Stimulated activated CD8-positive, alpha-beta memory T cell treated with anti-CD3 and anti-CD28 coated beads, Interleukin-4, amount 100 ng/mL, for 1 hour (primary cell): ENCODE measurements around the gene MRPL40.

ENCODE experiments used
- DNase-seq, 2 donors: peaks; one replicate each; pipeline ENCODE4 v3.0.0-alpha.2; 2020; ENCODE audit warnings: low read depth in 2 of 2, low spot score in 1 of 2

Gene MRPL40

DNA sequence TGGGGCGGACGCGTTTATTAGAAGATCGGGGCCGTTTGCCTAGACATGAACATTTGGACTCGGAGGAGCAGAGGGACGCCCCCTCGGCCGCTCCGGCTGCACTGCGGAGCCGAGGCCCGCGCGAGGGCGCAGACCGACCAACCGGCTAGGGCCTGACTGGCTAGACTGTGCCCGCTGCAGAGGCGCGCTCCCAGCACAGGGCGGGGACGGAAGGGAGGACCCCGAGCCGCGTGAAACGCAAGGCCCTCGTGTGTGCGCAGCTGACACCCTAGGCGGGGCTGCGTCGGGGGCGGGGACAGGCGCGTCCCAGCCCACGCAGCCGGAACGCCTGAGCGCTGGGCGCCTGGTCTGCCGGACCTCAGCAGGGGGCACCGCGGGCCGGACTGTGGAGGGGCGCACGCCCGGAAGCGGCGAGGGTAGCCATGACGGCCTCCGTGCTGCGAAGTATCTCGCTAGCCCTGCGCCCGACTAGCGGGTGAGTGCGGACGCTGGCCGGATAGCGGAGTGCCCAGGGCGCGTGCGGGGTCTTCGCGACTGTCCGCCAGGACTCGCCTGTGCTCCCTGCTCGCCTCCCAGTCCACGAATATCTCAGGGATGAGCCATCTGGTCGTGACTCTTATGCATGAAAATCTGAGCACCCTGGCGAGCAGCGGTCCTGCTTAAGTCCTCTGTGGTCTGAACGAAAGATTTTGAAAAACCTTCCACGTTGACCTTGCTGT, at the start of gene MRPL40:
Gene MRPL40 (plus strand): TSS at position 413 of the 719 bp plus-strand sequence. CDS start 10 bp downstream, at position 423.
- peak; percentile 66 to 75 for DNase-seq

DNA sequence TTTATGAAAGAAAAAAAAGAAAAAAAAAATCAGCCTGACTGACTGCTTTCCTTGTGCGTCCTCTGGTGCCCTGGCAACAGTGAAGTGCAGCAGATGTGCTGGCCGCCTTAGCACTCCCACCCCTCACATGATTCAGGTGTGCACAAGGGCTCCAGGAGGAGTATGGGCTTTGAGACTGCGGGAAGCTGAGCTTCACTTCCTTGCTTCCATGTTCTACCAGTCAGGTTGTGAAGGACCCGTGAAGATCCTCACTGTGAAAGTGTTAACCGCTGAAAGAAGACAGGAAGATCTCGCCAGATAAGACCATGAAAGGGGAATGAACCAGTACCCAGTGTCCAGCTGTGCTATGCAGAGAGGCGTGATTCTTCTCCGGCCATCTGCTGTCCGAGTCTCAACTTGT, 49.1 kb upstream of the MRPL40 start:
- DNase-seq, result no peak

DNA sequence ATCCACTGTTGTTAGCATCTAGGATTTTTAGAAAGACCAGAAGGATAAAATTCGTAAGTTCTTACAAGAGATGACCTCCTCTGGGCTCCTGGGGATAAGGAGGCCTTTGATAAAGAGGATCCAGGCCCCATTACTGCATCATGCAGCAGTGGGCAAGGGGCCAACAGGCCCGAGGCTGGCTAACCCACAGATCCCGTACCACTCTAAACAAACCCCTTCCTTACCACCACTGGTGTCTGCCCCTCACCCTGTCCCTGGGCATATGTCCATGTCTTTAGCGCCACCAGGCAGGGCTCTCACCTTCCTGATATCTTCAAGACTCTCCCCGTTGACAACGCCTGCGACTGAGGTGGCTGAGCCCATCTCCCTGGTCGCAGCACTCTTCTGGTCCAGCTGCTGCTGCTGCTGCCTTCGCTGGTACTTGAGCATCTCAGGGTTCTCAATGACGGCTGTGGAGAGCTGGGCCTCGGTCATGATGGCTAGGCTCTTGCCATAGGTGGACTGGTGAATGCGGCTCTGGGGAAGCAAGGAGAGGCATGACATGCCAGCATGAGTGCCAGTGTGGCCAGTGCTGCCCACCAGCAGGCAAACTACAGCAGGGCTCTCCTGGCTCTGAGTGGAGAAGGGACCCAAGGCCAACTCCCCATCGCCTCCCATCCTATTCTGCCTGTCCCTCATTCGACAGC, 47.0 kb upstream of the MRPL40 start:
- no peak for DNase-seq

DNA sequence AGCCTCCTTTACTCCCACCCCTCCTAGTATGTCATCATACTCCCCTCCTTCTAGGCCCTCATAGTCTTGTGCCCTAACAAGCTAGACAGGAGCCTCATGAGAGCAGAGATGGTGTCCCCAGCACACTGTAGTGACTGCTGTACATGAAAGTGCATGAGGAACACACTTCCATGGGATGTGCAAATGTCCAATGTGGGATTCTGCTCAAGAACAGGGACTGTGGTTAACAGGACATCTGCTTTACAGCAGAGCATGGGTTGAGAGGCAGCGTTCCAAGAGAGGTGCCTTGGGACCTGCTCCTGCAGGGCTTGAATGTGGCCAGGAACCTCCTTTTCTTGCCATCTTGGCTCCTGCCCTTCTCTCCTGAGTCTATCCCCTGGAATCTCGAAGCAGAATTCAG, 46.1 kb upstream of the MRPL40 start:
- DNase-seq, result no peak

DNA sequence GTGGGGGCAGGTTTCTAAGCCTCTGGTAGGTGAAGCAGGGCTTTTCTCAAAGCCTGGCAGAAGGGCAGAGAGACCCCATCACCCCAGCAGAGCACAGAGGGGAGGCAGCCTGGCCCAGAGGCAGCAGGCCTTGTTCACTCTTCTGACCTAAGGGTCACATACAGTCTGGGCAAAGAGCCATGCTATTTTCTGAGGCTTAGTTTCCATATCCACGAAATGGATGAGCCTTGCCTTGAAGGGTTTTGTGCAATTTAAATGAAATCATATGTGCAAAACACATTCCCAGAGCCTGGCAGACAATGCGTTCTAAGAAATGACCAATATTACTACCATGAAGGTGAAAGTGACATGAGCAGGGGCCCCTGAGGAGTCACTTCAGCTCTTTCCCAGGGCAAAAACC, 45.3 kb upstream of the MRPL40 start:
- no peak for DNase-seq

DNA sequence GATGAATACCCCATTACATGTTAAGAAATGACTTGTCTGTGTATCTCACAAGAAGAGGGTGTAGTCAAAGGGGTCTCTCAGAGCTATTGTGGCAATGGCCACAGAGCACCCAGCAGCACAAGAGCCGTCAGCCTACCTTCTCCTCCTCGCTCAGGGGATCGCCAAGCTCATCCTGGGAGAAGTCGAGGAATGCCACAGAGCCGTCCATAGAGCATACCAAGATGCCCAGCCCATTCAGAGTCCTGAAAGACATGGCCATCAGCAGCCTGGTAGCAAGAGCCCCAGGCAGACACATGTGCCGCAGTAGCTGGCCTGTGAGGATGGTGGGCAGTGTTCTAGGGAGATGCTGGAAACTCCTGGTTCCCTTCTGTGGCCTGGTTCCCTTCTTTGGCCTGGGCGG, 44.8 kb upstream of the MRPL40 start:
- no peak for DNase-seq

DNA sequence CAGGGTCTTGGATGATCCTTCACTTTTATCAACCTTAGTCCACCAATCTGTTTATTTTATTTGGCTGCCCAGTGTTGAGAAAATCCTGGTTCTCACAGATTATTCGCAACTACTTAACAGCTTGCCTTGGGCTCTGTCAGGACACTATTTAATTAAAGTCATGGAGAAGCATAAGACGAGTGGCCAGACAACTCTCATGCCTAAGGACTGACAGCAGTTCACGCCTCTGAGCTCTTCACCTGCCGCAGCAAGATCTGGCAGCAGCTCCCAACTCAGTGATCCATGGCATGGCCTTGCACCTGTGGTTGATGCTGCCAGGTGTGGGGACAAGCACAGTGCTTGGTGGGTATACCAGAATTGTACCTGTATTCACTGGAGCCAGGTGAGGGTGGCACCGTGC, 38.6 kb upstream of the MRPL40 start:
- no peak for DNase-seq

DNA sequence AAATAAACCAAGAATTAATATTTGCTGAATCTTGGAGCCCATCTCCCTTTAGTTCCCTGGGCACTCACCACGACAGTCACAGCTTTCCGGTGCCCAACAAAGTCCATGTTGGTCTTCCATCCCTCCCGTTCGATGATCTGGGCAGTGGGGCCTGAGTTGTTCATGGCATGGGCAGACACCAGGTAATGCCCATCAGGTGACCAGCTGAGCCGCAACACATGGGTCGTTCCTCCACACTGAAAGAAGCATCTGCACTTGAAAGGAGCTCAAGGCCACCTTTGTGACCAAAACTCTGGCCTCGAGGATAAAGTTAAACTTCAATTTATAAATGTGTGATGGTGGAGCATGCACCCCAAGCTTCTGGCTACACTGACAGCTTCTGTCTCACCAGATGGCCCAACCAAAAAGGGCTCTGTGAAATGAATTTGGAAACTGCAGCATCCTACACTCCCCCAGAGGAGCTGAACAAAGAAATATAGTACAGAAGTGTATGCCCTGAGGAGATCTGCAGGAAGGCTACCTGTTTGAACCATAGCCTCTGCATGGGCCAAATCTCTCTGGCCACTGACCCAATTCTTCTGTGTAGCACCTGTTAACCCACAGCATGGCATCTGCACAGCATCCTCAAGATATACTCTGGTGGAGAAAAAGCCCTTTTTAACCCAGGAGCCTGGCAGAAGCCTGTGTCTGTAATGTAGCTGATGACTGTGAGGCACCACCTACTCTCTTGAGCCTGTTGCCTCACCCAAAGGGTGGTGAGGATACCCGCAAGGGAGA, 37.9 kb upstream of the MRPL40 start:
- no peak for DNase-seq

DNA sequence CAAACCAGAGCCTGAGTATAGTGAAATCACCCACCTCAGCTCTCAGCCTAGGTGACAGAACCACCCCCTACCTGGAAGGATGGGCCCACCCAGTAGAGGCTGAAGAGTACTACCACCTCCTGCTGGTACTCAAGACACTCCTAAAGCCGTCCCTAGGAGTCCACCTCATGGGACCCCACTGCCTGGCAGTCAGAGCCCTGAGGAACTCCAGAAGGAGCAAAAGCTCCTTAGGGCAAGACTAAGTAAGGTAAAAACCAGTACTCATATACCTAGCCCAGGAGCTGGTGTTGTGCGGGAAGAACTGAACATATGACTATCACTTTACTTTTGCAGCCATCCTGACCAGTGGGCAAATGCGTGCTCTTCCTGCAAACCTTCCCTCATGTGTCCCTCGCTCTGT, 37.1 kb upstream of the MRPL40 start:
- DNase-seq, result no peak

DNA sequence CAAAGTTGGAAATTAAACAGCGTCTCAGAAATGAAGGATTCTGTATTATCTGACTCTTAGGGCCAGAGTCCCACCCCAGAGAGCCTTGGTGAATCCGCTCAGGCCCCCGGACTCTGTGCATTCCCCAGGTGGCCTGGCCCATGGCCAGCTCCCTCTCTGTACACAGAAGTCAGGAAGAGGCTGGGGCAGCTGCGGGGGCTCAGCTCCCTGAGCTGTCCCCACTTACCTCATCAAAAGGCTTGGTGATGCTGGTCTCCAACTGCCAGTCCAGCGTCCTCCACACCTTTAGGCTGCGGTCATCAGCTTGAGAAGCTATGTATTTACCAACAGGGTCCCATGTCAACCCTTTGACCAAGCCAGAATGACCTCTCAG, 35.8 kb upstream of the MRPL40 start:
- DNase-seq, result no peak

DNA sequence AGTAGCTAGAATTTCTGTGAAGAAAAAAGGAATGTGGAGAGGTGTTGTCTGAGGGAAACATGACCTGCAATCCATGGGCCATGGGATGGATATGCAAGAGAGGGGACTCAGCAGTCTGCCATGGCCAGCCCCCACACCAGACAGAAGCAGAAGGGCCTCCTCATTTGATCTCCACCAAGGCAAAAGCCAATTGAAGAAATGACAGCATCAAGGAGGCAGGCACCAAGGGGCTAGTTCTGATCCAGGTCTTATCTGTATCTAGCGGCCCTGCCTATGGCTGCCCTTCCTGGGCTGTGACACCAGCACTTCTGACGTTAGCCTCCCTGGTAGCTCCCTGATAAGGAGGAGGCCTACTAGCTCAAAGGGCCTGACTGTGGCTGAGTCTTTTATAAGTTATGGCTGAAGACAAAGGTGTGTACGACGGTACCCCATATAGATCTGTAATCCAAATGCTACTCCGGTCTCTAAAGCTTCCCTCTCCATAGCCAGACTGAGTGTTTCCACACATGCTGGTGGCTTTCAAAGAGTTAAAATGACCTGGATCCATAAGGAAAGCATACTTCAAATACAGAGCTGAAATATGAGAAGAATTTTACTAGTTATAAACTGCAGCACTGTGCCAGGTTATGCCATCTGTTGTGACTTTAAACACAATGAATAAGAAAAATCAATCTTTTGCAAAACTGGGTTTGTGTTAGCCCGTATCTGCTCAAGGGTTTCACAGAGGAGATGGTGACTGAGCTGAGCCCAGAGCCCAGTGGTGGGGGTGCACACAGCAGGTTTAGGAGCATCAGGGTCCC, 35.2 kb upstream of the MRPL40 start:
- no peak for DNase-seq

DNA sequence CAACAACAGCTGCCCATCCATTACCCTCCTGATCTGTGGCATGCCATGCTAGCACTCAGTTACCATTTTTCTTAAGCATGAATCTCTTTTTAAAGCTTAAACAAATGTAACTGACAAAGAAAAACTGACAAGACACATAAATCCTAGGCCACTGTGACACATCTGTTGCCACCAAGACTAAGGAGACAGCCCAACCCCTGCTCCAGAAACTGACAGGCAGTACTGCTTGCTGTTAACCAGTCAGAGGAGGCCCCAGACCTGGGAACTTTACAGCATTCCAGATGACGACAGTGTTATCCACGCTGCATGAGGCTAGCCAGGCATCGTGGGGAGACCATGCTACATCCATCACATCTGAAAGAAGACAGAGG, 34.6 kb upstream of the MRPL40 start:
- no peak for DNase-seq

DNA sequence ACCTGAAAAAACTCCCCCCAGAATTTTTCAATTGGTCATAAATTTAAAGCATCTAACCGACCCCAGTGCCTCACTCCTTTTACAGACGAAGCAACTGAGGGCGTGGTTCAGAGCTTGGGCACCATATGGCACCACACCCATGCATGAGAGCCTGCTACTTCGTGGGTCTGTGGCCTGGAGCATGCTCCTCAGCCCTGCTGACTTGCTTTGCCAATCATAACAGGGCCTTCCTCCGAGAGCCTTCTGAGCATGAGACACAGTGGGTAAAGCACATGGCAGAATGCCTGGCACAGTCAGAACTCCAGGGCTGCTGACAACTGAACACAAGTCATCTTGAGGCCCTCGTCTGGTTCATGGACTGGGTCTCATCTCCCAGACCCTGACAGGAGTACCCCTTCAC, 34.1 kb upstream of the MRPL40 start:
- DNase-seq, result no peak

DNA sequence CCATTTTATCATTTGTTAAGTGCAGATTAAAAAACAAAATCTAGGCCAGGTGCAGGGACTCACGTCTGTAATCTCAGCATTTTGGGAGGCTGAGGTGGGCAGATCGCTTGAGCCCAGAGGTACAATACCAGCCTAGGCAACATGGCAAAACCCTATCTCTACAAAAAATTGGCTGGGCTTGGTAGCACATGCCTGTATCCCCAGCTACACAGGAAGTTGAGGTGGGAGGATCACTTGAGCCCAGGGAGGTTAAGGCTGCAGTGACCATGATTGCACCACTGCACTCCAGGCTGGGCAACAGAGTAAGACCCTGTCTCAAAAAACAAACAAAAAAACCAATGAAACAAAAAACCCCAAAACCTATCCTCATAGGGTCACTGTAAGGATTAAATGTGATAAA, 33.7 kb upstream of the MRPL40 start:
- DNase-seq, result no peak

DNA sequence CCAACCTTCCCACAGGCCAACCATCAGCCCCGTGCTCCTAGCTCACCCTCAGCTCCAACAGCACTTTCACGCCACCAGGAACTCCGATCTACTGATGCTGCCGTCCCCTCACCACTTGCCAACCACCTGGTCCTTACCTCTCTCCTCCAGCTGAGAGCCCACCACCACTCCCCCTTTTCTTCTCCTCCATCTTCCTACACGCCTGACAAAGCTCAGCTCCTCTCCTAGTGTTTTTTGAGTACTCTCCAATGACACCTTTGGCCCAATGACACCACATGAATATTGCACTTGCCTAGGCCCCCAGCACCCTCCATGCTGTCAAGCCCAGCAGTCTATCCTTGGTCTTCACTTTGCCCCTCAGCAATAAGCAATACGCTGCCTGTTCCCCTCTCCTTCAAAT, 31.5 kb upstream of the MRPL40 start:
- no peak for DNase-seq

DNA sequence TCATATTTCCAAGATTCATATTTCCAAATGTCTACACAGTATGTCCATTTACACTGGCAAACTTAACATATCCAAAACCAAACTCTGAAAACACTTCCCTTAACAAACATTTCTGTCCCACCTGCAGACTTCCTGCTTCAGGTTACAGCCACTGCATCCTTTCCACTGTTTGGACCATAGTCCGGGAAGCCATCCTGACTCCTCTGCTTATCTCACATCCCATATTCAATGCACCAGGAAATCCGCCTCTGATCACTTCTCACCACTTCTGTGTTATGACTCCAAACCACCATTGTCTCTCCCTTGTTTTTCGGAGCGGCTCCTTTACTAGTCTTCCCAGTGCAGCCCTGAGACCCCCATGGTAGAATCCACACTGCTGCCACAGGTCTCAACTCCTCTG, 30.9 kb upstream of the MRPL40 start:
- DNase-seq, result no peak

DNA sequence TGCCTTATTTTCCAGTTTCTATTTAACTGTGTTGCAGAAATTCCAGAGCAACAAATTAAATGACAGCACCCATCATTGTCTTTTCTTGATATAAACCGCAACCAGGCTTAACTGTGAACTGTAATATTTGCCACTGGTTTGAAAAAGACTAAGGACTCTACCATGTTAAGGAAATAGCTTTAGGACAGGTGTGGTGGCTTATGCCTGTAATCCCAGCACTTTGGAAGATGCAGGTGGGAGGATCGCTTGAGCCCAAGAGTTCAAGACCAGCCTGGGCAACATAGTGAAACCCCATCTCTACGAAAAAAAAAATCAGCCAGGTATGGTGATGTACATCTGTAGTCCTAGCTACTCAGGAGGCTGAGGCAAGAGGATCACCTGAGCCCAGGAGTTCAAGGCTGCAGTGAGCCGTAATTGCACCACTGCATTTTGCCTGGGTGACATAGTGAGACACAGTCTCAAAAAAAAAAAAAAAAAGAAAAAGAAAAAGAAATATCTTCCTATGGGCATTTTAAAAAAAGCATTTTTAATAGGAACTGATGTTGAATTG, 29.6 kb upstream of the MRPL40 start:
- DNase-seq, result no peak

DNA sequence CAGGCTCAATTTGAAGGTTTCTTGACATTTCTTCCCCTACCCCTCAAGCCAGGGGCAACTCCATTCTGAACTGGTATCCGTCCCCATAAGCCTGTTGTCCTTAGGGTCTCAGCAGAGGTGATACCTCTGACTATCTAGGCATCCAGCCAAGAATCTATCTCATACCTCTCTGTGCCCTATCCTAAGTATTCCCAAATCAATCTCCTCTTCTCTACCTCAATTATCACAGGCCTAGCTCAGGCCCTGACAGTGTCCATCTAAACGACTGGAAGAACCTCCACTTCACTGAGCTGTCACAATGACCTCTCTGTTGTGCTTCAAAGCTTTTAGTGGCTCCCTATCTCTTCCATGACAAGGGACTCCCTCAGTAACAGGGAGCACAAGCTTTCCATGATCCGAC, 27.7 kb upstream of the MRPL40 start:
- no peak for DNase-seq

DNA sequence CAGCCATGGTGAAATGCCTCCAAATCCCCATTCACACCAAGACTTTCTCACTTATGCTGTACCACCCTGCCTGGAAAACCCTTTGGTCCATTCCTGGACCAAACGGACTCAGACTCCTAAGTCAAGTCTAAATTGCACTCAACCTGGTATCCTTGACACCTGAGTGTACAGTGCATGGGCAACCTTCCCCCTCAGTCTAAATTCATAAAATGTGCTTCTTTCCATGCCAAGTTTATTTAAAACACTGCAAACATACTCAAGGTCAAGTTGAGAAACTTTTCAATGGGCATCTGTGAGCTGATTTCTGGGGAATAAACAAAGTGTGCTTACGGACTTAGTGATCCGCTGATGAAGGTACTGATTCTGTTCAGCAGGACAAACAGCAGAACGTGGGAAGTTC, 27.2 kb upstream of the MRPL40 start:
- DNase-seq, result no peak

DNA sequence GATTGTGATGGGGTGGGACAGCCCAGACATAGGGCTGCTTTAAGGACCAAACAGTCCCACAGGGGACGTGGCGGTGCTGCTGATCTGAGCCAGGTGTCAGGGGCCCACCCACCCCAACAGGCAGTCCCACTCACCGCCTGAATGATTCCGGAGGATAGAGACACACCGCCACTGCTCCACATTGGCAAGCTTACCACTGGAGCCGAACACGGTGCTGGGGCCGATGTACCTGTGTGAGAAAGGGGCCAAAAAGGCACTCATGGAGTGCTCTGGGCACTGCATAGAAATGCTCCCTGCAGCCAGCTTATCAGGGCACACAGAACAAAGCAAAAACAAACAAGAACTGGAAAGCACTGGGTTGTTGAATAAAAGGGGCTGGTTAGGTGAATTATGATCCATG, 26.7 kb upstream of the MRPL40 start:
- DNase-seq, result no peak

DNA sequence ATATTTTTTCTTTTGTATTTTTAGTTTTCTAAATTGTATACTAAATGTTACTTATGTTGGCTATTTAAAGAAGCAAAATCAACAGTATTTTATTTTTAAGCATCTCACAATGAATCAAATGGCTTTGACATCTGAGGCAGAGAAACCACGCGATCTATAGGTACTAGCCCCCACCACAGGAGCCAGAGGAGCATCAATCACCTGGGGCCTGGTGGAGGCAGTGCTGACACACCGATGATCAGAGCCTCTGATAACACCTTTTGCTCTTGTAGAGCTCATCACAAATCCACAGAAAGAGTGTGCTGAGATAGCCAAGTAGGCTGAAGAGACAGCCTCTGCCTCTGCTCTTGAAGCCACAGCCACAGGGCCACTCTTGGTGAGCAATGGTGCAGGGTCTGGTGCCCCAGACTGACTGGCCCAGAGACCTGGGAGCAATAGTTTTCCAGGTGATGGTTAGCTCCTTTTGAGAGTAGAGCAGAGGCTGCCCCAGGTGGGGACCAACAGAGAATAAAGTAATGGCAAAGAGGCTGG, 26.0 kb upstream of the MRPL40 start:
- no peak for DNase-seq
